ENCODE results near the gene TMEM50A.
"Not testable (repeated sequence)": the region's sequence is repeated elsewhere in the genome, so short reads cannot be mapped to it uniquely, and the experiment has no call there.

The TMEM50A gene

DNA sequence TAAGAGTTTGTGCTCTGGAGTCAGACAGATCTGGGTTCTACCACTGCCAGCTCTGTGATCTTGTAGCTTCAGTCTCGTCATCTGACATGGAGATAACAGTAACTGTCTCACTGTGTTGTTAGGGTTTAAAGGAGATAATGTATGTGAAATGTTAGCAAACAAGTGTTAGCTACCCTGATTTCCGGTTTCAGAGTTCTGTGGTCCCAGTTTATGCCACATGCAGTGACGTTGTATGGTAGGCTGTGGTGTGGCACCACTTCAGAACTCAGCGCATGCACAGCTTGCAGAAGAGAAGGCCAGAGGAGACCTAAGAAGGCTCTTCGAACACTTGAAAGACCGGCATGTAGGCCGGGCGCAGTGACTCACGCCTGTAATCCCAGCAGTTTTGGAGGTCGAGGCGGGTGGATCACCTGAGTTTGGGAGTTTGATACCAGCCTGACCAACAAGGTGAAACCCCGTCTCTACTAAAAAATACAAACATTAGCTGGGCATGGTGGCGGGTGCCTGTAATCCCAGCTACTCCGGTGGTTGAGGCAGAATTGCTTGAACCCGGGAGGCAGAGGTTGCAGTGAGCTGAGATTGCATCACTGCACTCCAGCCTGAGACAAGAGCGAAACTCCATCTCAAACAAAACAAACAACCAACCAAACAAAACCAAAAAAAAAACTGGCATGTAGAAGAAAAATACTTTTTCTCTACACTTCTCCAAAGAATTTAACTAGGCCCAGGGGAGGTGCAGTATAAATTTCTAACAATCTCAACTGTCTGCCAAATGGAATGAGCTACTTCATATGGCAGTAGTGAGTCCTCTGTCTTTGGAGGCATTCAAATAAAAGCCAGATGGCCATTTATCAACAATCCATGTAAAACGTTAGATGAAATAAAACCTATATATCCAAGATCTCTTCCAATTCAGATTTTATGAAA lies 10.0 kb upstream of the TMEM50A start:
- H3K4me3 ChIP-seq (replicated peaks; ENCODE audit: low read depth, low read length); DNase-seq (ENCODE audit: extremely low read depth, low read depth): not testable (repeated sequence)

GRCh38 chr1:25328791-25329185 lies 9.3 kb upstream of the TMEM50A start:
- DNase-seq (ENCODE audit: extremely low read depth, low read depth): not testable (repeated sequence)

DNA sequence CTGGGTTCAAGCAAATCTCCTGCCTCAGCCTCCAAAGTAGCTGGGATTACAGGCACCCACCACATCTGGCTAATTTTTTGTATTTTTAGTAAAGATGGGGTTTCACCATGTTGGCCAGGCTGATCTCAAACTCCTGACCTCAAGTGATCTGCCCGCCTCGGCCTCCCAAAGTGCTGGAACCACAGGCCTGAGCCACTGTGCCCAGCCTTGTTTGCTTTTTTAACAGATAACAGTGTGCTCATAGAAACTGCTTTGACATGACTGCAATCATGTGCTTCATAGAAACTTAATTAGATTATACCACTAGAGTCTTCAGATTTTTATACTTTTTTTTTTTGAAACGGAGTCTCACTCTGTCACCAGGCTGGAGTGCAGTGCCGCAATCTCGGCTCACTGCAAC lies 8.8 kb upstream of the TMEM50A start:
- H3K4me3 ChIP-seq (replicated peaks; ENCODE audit: low read depth, low read length); DNase-seq (ENCODE audit: extremely low read depth, low read depth): not testable (repeated sequence)

More at GRCh38 chr1:25328791-25329185, 9.3 kb upstream of the TMEM50A start:
- H3K4me3 ChIP-seq (replicated peaks; ENCODE audit: low read depth, low read length): not testable (repeated sequence)

DNA sequence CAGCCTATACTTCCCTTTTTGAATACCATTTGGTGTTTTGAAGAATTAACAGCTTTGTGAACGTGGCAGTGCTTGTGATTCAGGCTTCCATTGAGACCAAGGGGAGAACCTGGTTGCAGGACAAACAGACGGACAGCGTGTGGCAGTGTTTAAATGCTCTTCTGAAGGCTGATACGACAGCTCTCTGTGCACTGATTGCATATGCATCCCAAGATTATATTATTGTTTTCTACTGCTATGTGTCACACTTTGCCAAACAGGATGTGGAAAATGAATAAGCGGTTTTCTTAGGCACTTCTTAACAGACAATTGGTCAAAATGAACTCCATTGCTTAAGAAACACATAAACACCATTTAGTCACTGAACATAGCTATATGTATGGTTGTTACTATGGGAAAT lies 8.2 kb upstream of the TMEM50A start:
- not testable (repeated sequence) for H3K4me3 ChIP-seq (replicated peaks; ENCODE audit: low read depth, low read length)
- TF ChIP-seq, protein P1, sequence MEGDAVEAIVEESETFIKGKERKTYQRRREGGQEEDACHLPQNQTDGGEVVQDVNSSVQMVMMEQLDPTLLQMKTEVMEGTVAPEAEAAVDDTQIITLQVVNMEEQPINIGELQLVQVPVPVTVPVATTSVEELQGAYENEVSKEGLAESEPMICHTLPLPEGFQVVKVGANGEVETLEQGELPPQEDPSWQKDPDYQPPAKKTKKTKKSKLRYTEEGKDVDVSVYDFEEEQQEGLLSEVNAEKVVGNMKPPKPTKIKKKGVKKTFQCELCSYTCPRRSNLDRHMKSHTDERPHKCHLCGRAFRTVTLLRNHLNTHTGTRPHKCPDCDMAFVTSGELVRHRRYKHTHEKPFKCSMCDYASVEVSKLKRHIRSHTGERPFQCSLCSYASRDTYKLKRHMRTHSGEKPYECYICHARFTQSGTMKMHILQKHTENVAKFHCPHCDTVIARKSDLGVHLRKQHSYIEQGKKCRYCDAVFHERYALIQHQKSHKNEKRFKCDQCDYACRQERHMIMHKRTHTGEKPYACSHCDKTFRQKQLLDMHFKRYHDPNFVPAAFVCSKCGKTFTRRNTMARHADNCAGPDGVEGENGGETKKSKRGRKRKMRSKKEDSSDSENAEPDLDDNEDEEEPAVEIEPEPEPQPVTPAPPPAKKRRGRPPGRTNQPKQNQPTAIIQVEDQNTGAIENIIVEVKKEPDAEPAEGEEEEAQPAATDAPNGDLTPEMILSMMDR (IDR thresholded peaks at IDR 0.05; ENCODE audit: low read depth, low read length, missing control alignments): peak; percentile 17
- DNase-seq (ENCODE audit: extremely low read depth, low read depth): peak; percentile 24

DNA sequence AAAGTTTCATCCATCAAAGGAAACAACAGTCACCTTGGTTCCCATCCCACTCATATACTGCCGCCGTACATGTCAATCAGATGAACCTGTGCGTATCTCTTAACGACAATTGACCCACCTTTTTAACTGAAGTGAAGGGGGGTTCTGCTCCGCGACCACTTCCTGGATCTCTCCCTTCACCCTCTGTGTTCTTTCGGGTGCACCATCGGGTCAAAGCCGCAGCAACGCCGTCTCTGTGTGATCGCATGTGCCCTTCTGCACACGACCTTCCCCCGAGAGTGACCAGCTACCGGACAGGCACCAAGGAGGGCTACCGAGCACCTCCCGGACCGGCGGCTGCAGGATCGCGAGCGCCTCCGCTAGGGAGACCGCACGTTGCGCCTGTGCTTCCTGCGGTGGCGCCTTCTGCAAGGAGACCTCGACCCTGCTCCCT lies 1.2 kb upstream of the TMEM50A start:
- not testable (repeated sequence) for DNase-seq (ENCODE audit: extremely low read depth, low read depth)
- peak overlapping the region; percentile 57 for H3K4me3 ChIP-seq (replicated peaks; ENCODE audit: low read depth, low read length)

GRCh38 chr1:25337483-25338187 lies 499 bp upstream of the TMEM50A start:
- peak overlapping the region; percentile 94 for H3K4me3 ChIP-seq (replicated peaks; ENCODE audit: low read depth, low read length)
- not testable (repeated sequence) for DNase-seq (ENCODE audit: extremely low read depth, low read depth)

- H3K4me3 ChIP-seq (replicated peaks; ENCODE audit: low read depth, low read length): peak overlapping the region; percentile 94
- TF ChIP-seq, protein P1 (IDR thresholded peaks at IDR 0.05; ENCODE audit: low read depth, low read length, missing control alignments): no peak
- DNase-seq (ENCODE audit: extremely low read depth, low read depth): no peak
Measured at GRCh38 chr1:25338986-25339385, 852 bp downstream of the TMEM50A start.

- DNase-seq (ENCODE audit: extremely low read depth, low read depth): no peak
- no peak overlapping the region for H3K4me3 ChIP-seq (replicated peaks; ENCODE audit: low read depth, low read length)
- TF ChIP-seq, protein P1 (IDR thresholded peaks at IDR 0.05; ENCODE audit: low read depth, low read length, missing control alignments): no peak
Measured at GRCh38 chr1:25341746-25342145, 3.6 kb downstream of the TMEM50A start.

DNA sequence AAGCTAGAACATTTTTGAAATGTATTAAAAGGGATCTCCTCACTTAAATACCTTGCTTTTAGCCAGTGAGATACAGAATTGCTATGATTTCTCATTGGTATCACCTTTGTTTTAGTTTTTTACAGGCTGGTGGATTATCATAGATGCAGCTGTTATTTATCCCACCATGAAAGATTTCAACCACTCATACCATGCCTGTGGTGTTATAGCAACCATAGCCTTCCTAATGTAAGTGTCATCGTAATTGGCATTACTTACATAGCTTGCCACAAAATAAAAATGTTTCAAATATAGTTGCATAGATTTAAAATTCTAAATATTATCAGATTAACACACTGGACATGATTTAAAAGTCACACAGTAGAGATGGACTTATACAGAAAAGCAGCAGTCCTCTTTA lies 4.7 kb downstream of the TMEM50A start:
- H3K4me3 ChIP-seq (replicated peaks; ENCODE audit: low read depth, low read length): no peak overlapping the region
- no peak for DNase-seq (ENCODE audit: extremely low read depth, low read depth)
- TF ChIP-seq, protein P1 (IDR thresholded peaks at IDR 0.05; ENCODE audit: low read depth, low read length, missing control alignments): no peak
